Trophoblast cell (in vitro differentiated cells and primary cell): Measurements from ENCODE around the gene MMD2.
"Not testable (repeated sequence)": the region's sequence is repeated elsewhere in the genome, so short reads cannot be mapped to it uniquely, and the experiment has no call there.

Experiments
- DNase-seq, 2 donors: peaks; one replicate each; pipeline ENCODE4 v3.0.0-alpha.2; 2016
- H2AFZ ChIP-seq: 2 replicates; pipeline ENCODE4 v1.6.1; 2013; ENCODE audit warnings: low read length, moderate library complexity, mild to moderate bottlenecking; ENCODE audit not compliant: insufficient read depth, poor library complexity
- H2AK5ac ChIP-seq: 2 replicates; pipeline ENCODE4 v1.6.1; 2013; ENCODE audit warnings: mild to moderate bottlenecking, low read length
- H2BK120ac ChIP-seq: 2 replicates; pipeline ENCODE4 v1.6.1; 2013; ENCODE audit warnings: low read length, mild to moderate bottlenecking, moderate library complexity; ENCODE audit not compliant: insufficient read depth, poor library complexity
- H2BK12ac ChIP-seq: 2 replicates; pipeline ENCODE4 v1.6.1; 2013; ENCODE audit warnings: mild to moderate bottlenecking, low read length, moderate library complexity
- H2BK5ac ChIP-seq: 2 replicates; pipeline ENCODE4 v1.6.1; 2013; ENCODE audit warnings: low read length, low read depth, moderate library complexity, mild to moderate bottlenecking; ENCODE audit not compliant: poor library complexity
- H3K14ac ChIP-seq: 2 replicates; pipeline ENCODE4 v1.6.1; 2013; ENCODE audit warnings: mild to moderate bottlenecking, low read length
- H3K18ac ChIP-seq: 2 replicates; pipeline ENCODE4 v1.6.1; 2013; ENCODE audit warnings: mild to moderate bottlenecking, low read length
- H3K23ac ChIP-seq: 2 replicates; pipeline ENCODE4 v1.6.1; 2013; ENCODE audit warnings: low read length
- H3K27ac ChIP-seq: 2 replicates; pipeline ENCODE4 v1.5.1; 2013; ENCODE audit warnings: low read depth, mild to moderate bottlenecking, inconsistent platforms, low read length, moderate library complexity
- H3K27me3 ChIP-seq: 2 replicates; pipeline ENCODE4 v1.6.1; 2013; ENCODE audit warnings: inconsistent platforms, mild to moderate bottlenecking, low read length, moderate library complexity; ENCODE audit not compliant: insufficient read depth
- H3K36me3 ChIP-seq, 2 experiments: 1 replicate in 1 of 2; 2 replicates in 1 of 2; pipeline ENCODE4 v1.6.1; 2013; ENCODE audit warnings: low read length in 2 of 2, mild to moderate bottlenecking in 2 of 2, moderate library complexity in 1 of 2; ENCODE audit not compliant: insufficient read depth in 2 of 2, control insufficient read depth in 1 of 2
- H3K4ac ChIP-seq: 2 replicates; pipeline ENCODE4 v1.6.1; 2013; ENCODE audit warnings: low read depth, mild to moderate bottlenecking, low read length, moderate library complexity
- H3K4me1 ChIP-seq, 2 experiments: 1 replicate in 1 of 2; 2 replicates in 1 of 2; pipeline ENCODE4 v1.6.1; 2013; ENCODE audit warnings: low read length in 2 of 2, mild to moderate bottlenecking in 2 of 2, moderate library complexity in 1 of 2; ENCODE audit not compliant: insufficient read depth in 2 of 2, control insufficient read depth in 1 of 2
- H3K4me2 ChIP-seq: 2 replicates; pipeline ENCODE4 v1.6.1; 2013; ENCODE audit warnings: inconsistent platforms, mild to moderate bottlenecking, low read length, moderate library complexity
- H3K4me3 ChIP-seq: 2 replicates; pipeline ENCODE4 v1.5.1; 2013; ENCODE audit warnings: mild to moderate bottlenecking, low read depth, low read length, inconsistent platforms
- H3K79me1 ChIP-seq: one replicate; pipeline ENCODE4 v1.6.1; 2013; ENCODE audit warnings: low read length
- H3K79me2 ChIP-seq: 2 replicates; pipeline ENCODE4 v1.6.1; 2013; ENCODE audit warnings: low read length, mild to moderate bottlenecking; ENCODE audit not compliant: control insufficient read depth, insufficient read depth, poor library complexity
- H3K9ac ChIP-seq: 2 replicates; pipeline ENCODE4 v1.6.1; 2013; ENCODE audit warnings: mild to moderate bottlenecking, low read length
- H3K9me3 ChIP-seq: 2 replicates; pipeline ENCODE4 v1.6.1; 2013; ENCODE audit warnings: low read depth, mild to moderate bottlenecking, control low read depth, inconsistent platforms, low read length; ENCODE audit not compliant: insufficient read depth
- H4K12ac ChIP-seq: 2 replicates; pipeline ENCODE4 v1.6.1; 2013; ENCODE audit warnings: low read depth, mild to moderate bottlenecking, low read length, moderate library complexity
- H4K8ac ChIP-seq: 2 replicates; pipeline ENCODE4 v1.6.1; 2013; ENCODE audit warnings: low read depth, mild to moderate bottlenecking, low read length, moderate library complexity
- H4K91ac ChIP-seq: one replicate; pipeline ENCODE4 v1.6.1; 2013; ENCODE audit warnings: low read depth, mild to moderate bottlenecking, low read length, moderate library complexity
- WGBS: extraction: QIAGEN DNeasy Blood & Tissue Kit; methylation state at CpG from one replicate; pipeline ENCODE4 v1.1.7; 2013; ENCODE audit warnings: missing lambda C conversion rate; ENCODE audit not compliant: insufficient read length, insufficient coverage; ENCODE audit errors: extremely low coverage; 5-methylcytosine and 5-hydroxymethylcytosine counted together

The MMD2 gene

DNA sequence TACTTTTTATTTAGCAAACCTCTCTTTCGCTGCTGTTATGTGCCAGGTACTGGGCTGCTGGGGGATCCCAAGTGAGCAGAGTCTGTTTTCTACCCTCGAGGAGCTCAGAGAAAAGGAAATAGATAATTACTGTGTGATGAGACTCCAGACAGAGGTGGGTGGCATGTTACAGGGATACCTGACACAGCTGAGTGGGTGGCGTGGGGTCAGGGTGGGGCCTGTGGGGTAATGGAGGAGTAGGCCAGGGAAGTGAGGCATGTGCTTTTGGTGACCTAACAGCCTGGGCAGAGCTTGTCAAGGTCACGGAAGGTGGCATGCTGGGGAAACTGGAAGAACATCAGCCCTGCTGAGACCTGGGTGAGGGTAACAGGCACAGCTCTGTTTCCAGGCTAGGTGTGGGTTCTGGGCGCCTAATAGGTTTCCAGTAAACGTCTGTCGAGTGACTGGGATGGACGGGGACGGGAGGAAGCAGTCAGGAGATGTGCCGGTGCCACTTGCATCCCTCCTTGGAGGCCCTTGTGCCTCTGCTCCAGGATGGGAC is 36.5 kb upstream of the MMD2 start:
- Histone ChIP-seq H4K8ac (no peak overlapping the region), H2AFZ (no peak overlapping the region), H2AK5ac (no peak overlapping the region), H3K4me2 (no peak overlapping the region), H4K12ac (no peak overlapping the region), H3K4me1 (no peaks in the 10 kb centered on the region), H3K14ac (no peak overlapping the region), H4K91ac (no peak overlapping the region), H2BK12ac (no peak overlapping the region), H2BK120ac (no peak overlapping the region), H3K27me3 (no peaks in the 10 kb centered on the region), H3K9ac (no peak overlapping the region), H2BK5ac (no peak overlapping the region), H3K36me3 (peaks cover 56 to 66% of the 10 kb centered on the region in 2 experiments), H3K27ac (no peak overlapping the region), H3K18ac (no peak overlapping the region), H3K79me1 (no peaks in the 10 kb centered on the region), H3K4ac (no peak overlapping the region), H3K23ac (no peak overlapping the region), H3K9me3 (no peaks in the 10 kb centered on the region), H3K4me3 (no peak overlapping the region), H3K79me2 (no peaks in the 10 kb centered on the region)
- DNase-seq: no peak
- no CpG with 5 or more reads among the region's 10 CpGs for WGBS

DNA sequence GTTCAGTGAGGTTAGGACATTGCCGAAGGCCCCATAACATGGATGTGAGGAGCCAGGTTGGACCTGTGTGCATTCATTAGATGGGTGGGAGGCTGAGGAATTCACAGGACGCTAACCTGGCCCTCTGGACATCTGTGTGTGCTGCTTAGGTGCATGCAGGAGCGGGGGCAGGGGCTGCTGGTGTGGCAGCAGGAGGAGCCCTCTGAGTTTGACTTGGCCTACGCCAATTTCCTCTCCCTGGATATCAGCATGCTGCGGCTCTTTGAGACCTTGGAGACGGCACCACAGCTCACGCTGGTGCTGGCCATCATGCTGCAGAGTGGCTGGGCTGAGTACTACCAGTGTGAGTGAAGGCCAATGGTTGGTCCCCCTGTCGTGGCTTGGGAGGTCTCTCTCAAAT is 34.5 kb upstream of the MMD2 start:
- no peak overlapping the region for H3K18ac ChIP-seq
- WGBS: no CpG with 5 or more reads among the region's 8 CpGs
- H3K9me3 ChIP-seq: no peaks in the 10 kb centered on the region
- H3K4me1 ChIP-seq: no peaks in the 10 kb centered on the region
- H2BK120ac ChIP-seq: no peak overlapping the region
- H3K4me3 ChIP-seq: peak overlapping the region; percentile 23
- H2AK5ac ChIP-seq: no peak overlapping the region
- H3K23ac ChIP-seq: peak overlapping the region; percentile 48
- no peak overlapping the region for H2BK12ac ChIP-seq
- no peak overlapping the region for H4K91ac ChIP-seq
- H3K4me2 ChIP-seq: no peak overlapping the region
- H3K27ac ChIP-seq: no peak overlapping the region
- no peak overlapping the region for H3K9ac ChIP-seq
- no peak overlapping the region for H3K4ac ChIP-seq
- peaks cover 56 to 67% of the 10 kb centered on the region in 2 experiments for H3K36me3 ChIP-seq
- H2BK5ac ChIP-seq: no peak overlapping the region
- H3K27me3 ChIP-seq: no peaks in the 10 kb centered on the region
- H3K14ac ChIP-seq: no peak overlapping the region
- H3K79me1 ChIP-seq: no peaks in the 10 kb centered on the region
- H2AFZ ChIP-seq: no peak overlapping the region
- DNase-seq: no peak
- H4K8ac ChIP-seq: no peak overlapping the region
- no peaks in the 10 kb centered on the region for H3K79me2 ChIP-seq
- no peak overlapping the region for H4K12ac ChIP-seq

DNA sequence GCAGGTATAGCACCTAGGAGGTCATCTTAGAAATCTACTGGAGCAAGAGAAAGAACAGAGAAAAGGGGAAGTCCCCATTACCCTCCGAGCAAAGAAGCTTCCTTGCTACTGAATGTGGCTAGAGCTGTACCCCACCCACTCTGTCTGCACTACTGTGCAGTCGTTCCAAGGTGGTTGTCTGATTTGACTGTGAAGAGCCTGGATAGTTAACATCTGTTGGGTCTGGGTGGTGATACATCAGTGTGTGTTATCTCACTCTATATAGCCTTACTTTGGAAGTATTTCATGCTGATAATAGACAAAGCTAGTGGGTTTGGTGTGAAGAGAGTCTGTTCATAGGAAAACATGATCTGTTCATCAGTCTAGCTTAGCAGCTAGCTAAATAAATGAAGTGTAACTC is 23.8 kb upstream of the MMD2 start:
- not testable (repeated sequence) for H3K14ac ChIP-seq, H4K8ac ChIP-seq, H4K12ac ChIP-seq, H3K79me1 ChIP-seq, H2BK5ac ChIP-seq, H3K4ac ChIP-seq, H4K91ac ChIP-seq, H2BK120ac ChIP-seq, H3K4me3 ChIP-seq, DNase-seq, H3K79me2 ChIP-seq, H3K18ac ChIP-seq, H3K4me1 ChIP-seq, H2BK12ac ChIP-seq, H3K4me2 ChIP-seq, H2AK5ac ChIP-seq, H3K9me3 ChIP-seq, H3K27ac ChIP-seq, H3K9ac ChIP-seq, H3K23ac ChIP-seq, H2AFZ ChIP-seq, H3K27me3 ChIP-seq
- H3K36me3 ChIP-seq: peaks cover 22 to 33% of the 10 kb centered on the region in 2 experiments
- no CpG with 5 or more reads among the region's 2 CpGs for WGBS

DNA sequence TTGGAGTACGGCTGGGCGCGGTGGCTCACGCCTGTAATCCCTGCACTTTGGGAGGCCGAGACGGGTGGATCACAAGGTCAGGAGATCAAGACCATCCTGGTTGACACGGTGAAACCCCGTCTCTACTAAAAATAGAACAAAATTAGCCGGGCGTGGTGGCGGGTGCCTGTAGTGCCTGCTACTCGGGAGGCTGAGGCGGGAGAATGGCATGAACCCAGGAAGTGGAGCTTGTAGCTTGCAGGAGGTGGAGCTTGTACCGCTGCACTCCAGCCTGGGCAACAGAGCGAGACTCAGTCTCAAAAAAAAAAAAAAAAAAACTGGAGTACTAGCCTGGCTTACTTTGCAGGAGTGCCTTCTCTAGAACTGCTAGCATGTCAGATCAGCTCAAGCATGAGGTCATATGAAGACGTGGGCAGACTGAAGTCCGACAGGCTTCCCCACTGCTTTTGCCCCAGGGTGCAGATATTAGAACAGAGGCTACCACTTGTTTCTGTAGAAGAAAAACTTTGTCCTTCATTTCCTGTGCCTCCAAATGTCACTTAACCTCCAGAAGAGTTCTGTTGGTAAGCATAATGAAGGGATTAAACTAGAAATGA is 22.4 kb upstream of the MMD2 start:
- not testable (repeated sequence) for H2BK120ac ChIP-seq, H3K79me1 ChIP-seq, H3K4me3 ChIP-seq, H2AFZ ChIP-seq, H4K91ac ChIP-seq, H3K18ac ChIP-seq, H3K14ac ChIP-seq, H4K12ac ChIP-seq, H3K4me2 ChIP-seq, H3K9me3 ChIP-seq, H3K4me1 ChIP-seq, DNase-seq, H3K9ac ChIP-seq, H3K79me2 ChIP-seq, H3K23ac ChIP-seq, H2BK12ac ChIP-seq, H3K4ac ChIP-seq, H3K27ac ChIP-seq, H3K27me3 ChIP-seq, H2AK5ac ChIP-seq, H2BK5ac ChIP-seq, H4K8ac ChIP-seq
- H3K36me3 ChIP-seq: peaks cover 24 to 32% of the 10 kb centered on the region in 2 experiments
- no CpG with 5 or more reads among the region's 17 CpGs for WGBS
